ENCODE data around the gene KMT2E.

DNA sequence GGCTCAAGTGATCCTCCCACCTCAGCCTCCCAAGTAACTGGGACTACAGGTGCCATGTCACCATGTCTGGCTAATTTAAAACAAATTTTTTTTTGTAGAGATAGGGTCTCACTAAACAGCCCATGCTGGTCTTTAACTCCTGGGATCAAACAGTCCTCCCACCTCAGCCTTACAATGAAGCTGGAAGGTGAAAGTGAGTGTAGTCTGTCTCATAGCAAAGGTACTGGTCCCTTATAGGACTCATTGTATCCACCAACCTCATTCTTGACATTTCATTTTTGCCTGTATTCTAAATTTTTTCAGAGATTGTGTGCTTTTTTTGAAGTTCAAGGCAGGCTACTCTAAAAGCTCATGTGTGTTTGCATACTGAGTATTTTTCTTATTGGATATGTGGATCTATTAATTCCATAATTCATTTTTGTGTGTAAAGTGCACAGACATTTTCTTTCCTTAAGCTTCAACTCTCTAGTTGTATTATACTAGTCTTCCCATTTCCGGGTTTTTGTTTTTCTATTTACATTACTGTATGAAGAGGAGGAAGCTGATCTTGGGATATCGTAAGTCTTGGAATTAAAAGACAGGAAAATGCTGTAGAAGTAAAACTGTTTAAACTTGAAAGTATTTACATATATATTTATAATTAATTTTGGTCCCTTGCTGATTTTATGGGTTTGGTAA lies 13.3 kb downstream of the KMT2E start:
- TF ChIP-seq, protein P1, sequence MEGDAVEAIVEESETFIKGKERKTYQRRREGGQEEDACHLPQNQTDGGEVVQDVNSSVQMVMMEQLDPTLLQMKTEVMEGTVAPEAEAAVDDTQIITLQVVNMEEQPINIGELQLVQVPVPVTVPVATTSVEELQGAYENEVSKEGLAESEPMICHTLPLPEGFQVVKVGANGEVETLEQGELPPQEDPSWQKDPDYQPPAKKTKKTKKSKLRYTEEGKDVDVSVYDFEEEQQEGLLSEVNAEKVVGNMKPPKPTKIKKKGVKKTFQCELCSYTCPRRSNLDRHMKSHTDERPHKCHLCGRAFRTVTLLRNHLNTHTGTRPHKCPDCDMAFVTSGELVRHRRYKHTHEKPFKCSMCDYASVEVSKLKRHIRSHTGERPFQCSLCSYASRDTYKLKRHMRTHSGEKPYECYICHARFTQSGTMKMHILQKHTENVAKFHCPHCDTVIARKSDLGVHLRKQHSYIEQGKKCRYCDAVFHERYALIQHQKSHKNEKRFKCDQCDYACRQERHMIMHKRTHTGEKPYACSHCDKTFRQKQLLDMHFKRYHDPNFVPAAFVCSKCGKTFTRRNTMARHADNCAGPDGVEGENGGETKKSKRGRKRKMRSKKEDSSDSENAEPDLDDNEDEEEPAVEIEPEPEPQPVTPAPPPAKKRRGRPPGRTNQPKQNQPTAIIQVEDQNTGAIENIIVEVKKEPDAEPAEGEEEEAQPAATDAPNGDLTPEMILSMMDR (IDR thresholded peaks at IDR 0.05): no peak
- TF ChIP-seq EP300 (IDR thresholded peaks at IDR 0.05) (no peak), POLR2A (IDR thresholded peaks at IDR 0.05) (no peak), POLR2AphosphoS5 (IDR thresholded peaks at IDR 0.05) (no peak)
